Measurements from ENCODE around the gene RAB37.

The RAB37 gene

GRCh38 chr17:74761419-74761818 lies 24.4 kb downstream of the RAB37 start:
- DNase-seq (ENCODE audit: low spot score): no peak

- no peak for DNase-seq (ENCODE audit: low spot score)
Observed at GRCh38 chr17:74761931-74762330, 24.9 kb downstream of the RAB37 start.

- no peak for DNase-seq (ENCODE audit: low spot score)
Observed at GRCh38 chr17:74763565-74764387, 26.7 kb downstream of the RAB37 start.

DNA sequence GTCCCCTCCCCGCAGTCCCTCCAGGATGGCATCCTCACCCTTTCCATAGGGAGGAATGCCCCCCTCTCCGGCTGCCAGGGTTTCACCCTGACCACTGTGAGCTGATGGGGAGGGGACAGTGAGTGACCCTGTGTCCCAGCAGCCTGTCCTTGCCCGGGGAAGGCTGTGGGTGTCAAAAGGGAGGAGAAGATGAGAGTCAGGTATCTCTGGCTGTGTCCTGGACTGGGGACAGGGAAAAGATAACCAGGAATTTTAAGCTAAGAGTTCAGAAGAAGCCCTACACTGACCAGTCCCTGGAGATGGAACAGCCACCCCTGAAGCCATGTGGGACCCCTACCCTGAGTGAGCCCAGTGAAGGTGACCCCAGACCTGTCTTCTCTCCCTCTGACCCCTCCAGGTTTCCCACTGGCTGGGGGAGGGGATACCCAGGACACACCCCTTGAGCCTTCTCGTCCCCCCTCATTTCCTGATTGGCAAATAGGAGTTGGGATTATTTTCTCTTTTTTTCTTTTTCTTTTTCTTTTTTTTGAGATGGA lies 27.8 kb downstream of the RAB37 start:
- DNase-seq (ENCODE audit: low spot score): no peak

DNA sequence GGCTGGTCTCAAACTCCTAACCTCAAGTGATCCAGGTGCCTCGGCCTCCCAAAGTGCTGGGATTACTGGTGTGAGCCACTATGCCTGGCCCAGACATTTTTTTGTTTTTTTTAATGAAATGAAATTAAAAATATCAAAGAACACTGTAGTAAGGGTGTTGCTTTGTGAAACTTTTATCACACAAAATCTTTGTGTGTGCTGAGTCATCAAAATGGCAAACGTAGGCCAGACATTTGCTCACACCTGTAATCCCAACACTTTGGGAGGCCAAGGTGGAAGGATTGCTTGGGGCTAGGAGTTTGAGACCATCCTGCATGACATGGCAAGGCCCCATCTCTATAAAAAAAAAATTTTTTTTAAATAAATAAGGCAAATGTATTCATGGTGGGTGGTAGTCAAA lies 29.4 kb downstream of the RAB37 start:
- no peak for DNase-seq (ENCODE audit: low spot score)

- DNase-seq (ENCODE audit: low spot score): no peak
Observed at GRCh38 chr17:74767111-74767516, 30.1 kb downstream of the RAB37 start.

- no peak for DNase-seq (ENCODE audit: low spot score)
Observed at GRCh38 chr17:74768069-74768762, 31.2 kb downstream of the RAB37 start.

DNA sequence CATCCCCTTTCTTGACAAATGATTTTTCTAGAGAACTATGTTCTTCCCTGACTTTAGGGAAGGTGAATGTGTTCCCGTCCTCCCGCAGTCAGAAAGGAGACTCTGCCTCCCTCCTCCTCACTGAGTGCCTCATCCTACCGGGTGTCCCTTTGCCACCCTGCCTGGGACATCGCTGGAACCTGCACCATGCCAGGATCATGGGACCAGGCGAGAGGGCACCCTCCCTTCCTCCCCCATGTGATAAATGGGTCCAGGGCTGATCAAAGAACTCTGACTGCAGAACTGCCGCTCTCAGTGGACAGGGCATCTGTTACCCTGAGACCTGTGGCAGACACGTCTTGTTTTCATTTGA lies 31.7 kb downstream of the RAB37 start:
- DNase-seq (ENCODE audit: low spot score): no peak

DNA sequence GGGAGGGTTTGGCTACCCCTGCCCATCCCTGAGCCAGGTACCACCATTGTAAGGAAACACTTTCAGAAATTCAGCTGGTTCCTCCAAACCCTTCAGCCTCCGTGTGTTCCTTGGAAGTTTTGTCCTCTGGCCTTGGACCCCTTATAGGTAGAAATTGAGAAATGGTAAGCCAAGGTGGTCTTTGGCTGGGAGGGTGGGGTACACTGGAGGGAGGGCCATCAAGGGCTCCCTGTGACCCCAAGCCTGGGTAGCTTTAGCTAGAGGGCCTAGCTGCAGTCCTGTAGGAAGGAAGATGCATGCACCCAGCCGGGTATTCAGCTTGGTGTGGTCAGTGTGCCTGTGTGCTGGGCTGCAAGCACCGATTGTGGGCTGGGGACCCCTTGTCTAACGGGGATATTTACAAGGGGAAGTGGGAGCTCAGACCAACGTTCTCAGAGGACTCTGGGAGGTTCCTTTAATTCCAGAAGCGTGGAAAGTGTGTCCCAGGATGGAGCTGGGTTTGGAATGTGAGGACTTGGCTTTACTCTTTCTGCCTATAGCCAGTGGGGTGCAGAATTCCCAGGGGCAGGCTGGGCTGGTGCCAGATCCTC lies 32.3 kb downstream of the RAB37 start:
- DNase-seq (ENCODE audit: low spot score): no peak

GRCh38 chr17:74769856-74770497 lies 32.9 kb downstream of the RAB37 start:
- DNase-seq (ENCODE audit: low spot score): no peak

GRCh38 chr17:74770498-74771318 lies 33.7 kb downstream of the RAB37 start:
- no peak for DNase-seq (ENCODE audit: low spot score)

GRCh38 chr17:74771319-74771914 lies 34.4 kb downstream of the RAB37 start:
- DNase-seq (ENCODE audit: low spot score): no peak

- no peak for DNase-seq (ENCODE audit: low spot score)
Observed at GRCh38 chr17:74772053-74772452, 35.0 kb downstream of the RAB37 start.

- DNase-seq (ENCODE audit: low spot score): no peak
Observed at GRCh38 chr17:74773414-74773813, 36.4 kb downstream of the RAB37 start.

DNA sequence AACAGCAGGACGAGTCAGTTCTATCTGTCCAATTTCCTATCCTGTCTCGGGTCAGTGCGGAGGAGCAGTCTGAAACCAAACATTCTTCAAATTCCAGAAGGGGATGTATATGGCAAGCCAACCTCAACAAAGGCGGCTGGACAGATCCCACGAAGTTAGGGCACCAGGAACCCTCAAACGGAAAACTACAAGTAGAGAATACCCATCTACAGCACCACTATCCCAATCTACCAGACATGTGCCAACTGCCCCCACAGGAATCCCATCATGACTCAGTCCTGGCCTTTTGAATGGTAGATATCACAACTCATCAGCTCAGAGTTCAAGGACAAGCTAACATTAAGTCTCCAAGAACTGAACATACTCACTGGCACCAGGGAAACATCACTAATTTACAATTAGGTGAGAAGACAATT lies 36.8 kb downstream of the RAB37 start:
- no peak for DNase-seq (ENCODE audit: low spot score)

GRCh38 chr17:74775409-74776043 lies 38.5 kb downstream of the RAB37 start:
- DNase-seq (ENCODE audit: low spot score): no peak

DNA sequence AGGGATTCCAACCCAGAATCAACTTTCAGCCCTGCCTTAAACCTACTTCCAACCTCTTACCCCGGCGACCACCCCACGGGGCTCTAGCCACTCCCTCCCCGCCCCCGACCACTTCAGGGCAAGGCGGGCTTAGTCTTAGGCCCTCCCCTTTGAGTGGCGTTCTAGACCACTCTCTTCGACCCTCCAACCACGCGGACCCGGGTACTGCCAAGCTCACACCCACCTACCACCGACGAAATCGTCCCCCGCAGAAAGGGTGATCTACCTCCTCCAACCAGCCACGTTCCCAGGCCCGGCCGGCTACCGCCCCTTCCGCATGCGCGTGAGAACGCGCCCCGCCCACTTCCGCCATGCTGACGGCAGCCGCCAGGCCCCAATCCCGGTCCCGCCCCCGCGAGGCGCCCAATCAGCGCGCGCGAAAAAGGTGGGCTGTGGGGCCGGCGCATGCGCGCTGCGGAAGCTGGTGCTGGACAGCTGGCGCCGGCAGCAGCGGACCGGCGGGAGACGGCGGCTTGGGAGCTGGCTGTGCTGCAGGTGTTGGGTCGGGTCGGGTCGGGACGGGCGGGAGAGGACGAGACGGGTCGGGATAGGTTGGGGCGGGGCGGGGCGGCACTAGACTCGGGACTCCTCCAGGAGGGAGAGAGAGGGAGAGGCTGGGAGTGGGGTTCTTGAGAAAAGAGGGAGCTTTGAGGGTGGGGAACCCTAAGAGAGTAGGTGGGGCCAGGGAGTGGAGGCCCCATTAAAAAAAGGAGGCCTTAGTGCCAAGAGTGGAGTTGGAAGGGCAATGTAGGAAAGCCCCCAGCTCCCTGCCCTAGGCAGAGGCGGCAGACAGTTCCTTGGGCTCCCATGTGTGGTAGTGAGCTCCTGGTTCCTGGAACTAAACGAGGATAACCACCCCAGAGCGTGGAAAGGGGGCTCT lies 39.2 kb downstream of the RAB37 start, which contains the start of gene NAT9:
NAT9 (minus strand) TSS at position 302 of the 919 bp plus-strand sequence. CDS start 647 bp downstream, outside the sequence.
- peak; percentile 100 for DNase-seq (ENCODE audit: low spot score)

GRCh38 chr17:74776990-74777389 lies 39.9 kb downstream of the RAB37 start:
- DNase-seq (ENCODE audit: low spot score): no peak

GRCh38 chr17:74777901-74778515 lies 41.0 kb downstream of the RAB37 start:
- DNase-seq (ENCODE audit: low spot score): no peak
